ENCODE measurements around the gene PARVA. TPM values are rescaled to one million over a fixed set of nuclear protein-coding genes. Genes with fewer than 3 reads are reported as not detected.
"Not testable (repeated sequence)": the region's sequence is repeated elsewhere in the genome, so short reads cannot be mapped to it uniquely, and the experiment has no call there.

Gene PARVA
- total RNA-seq, 1 donor from 2014 or later = 144 TPM

DNA sequence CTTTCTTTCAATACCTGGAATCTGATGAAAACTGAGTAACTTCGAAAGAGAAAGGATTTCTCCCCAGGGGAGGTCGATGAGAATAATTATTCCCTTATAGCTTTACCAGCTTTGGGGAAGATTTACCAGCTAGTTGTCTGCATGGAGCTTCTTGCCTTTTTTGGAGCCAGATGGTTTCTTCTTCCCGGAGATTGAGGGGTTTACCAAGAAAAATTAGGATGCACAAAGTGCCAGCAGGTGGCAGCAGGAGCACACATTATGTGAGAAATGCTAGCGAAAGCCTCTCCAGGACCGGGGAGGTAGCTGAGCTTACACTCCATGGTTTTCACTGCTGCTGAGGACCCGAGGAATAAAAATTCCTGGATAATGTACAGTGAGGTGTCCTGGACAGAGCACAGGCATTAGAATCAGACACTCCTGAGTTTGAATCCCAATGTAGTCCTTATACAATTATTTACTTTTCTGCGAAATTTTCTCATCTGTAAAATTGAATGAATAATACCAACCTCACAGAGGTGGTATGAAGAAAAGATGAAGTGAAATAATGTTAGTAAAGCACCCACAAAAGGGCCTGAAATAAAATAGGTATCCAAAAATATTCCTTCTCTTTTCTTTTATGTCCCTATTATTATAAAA is 46.0 kb upstream of the PARVA start:
- TF ChIP-seq, protein P1, sequence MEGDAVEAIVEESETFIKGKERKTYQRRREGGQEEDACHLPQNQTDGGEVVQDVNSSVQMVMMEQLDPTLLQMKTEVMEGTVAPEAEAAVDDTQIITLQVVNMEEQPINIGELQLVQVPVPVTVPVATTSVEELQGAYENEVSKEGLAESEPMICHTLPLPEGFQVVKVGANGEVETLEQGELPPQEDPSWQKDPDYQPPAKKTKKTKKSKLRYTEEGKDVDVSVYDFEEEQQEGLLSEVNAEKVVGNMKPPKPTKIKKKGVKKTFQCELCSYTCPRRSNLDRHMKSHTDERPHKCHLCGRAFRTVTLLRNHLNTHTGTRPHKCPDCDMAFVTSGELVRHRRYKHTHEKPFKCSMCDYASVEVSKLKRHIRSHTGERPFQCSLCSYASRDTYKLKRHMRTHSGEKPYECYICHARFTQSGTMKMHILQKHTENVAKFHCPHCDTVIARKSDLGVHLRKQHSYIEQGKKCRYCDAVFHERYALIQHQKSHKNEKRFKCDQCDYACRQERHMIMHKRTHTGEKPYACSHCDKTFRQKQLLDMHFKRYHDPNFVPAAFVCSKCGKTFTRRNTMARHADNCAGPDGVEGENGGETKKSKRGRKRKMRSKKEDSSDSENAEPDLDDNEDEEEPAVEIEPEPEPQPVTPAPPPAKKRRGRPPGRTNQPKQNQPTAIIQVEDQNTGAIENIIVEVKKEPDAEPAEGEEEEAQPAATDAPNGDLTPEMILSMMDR (IDR thresholded peaks at IDR 0.05) = peak; percentile 85
- H3K27me3 Mint-ChIP-seq (ENCODE audit: unreplicated experiment) = no peaks in the 10 kb centered on the region
- no peak overlapping the region for H3K27ac Mint-ChIP-seq (ENCODE audit: unreplicated experiment)
- peaks cover 7% of the 10 kb centered on the region for H3K4me1 Mint-ChIP-seq (ENCODE audit: unreplicated experiment)
- no peak overlapping the region for H3K4me3 Mint-ChIP-seq (ENCODE audit: unreplicated experiment)
- H3K36me3 Mint-ChIP-seq (ENCODE audit: unreplicated experiment) = no peaks in the 10 kb centered on the region
- H3K9me3 Mint-ChIP-seq (ENCODE audit: unreplicated experiment) = no peaks in the 10 kb centered on the region
- peak; percentile 91 for DNase-seq (ENCODE audit: extremely low spot score, unreplicated experiment)

- no peaks in the 10 kb centered on the region for H3K4me1 Mint-ChIP-seq (ENCODE audit: unreplicated experiment)
- H3K27me3 Mint-ChIP-seq (ENCODE audit: unreplicated experiment) = no peaks in the 10 kb centered on the region
- H3K4me3 Mint-ChIP-seq (ENCODE audit: unreplicated experiment) = no peak overlapping the region
- no peak for DNase-seq (ENCODE audit: extremely low spot score, unreplicated experiment)
- TF ChIP-seq, protein P1 (IDR thresholded peaks at IDR 0.05) = no peak
- peaks cover 6% of the 10 kb centered on the region for H3K9me3 Mint-ChIP-seq (ENCODE audit: unreplicated experiment)
- H3K27ac Mint-ChIP-seq (ENCODE audit: unreplicated experiment) = no peak overlapping the region
- H3K36me3 Mint-ChIP-seq (ENCODE audit: unreplicated experiment) = peaks cover 3% of the 10 kb centered on the region
Observed at GRCh38 chr11:12343526-12343925, 33.8 kb upstream of the PARVA start.

GRCh38 chr11:12353534-12353933 is 23.8 kb upstream of the PARVA start:
- H3K4me1 Mint-ChIP-seq (ENCODE audit: unreplicated experiment) = no peaks in the 10 kb centered on the region
- peaks cover 2% of the 10 kb centered on the region for H3K27me3 Mint-ChIP-seq (ENCODE audit: unreplicated experiment)
- no peaks in the 10 kb centered on the region for H3K9me3 Mint-ChIP-seq (ENCODE audit: unreplicated experiment)
- H3K4me3 Mint-ChIP-seq (ENCODE audit: unreplicated experiment) = no peak overlapping the region
- H3K36me3 Mint-ChIP-seq (ENCODE audit: unreplicated experiment) = no peaks in the 10 kb centered on the region
- no peak for DNase-seq (ENCODE audit: extremely low spot score, unreplicated experiment)
- TF ChIP-seq, protein P1 (IDR thresholded peaks at IDR 0.05) = no peak
- H3K27ac Mint-ChIP-seq (ENCODE audit: unreplicated experiment) = no peak overlapping the region

DNA sequence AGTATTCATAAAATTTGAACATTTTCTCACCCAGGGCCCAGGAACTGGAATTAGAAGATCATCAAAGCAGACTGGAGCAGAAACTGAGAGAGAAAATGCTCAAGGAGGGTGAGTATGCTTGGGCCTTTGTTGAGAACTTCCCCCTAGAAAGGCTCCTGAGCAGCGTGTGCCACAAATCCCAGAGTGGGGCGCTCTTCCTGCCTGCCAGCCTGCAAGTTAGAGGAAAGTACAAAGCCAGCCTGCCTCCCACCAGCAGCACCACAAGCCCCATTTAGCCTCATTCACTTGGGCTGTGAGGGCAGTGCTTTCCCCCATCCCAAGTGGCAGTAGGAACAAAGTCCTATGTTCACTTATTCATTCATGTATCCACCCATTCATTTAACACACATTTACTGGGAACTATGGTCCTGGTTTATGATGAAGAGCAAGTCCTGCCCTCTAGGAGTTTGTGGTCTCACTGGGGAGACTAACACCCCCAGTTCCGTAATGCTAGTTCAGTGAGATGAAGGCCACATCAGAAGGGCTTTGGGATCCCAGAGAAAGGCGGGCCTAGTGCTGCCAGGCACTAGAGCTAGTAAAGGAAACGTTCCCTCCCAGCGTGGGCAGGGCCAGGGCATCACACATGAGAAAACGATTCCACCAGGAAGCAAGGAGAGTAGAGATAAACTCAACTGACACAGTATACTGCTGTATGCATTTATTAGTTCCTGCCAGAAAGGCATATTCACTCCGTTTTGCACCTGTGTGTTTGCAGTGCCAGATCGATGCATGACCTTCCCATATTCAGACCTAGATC is 22.4 kb upstream of the PARVA start:
- Mint-ChIP-seq H3K4me1 (ENCODE audit: unreplicated experiment) (no peaks in the 10 kb centered on the region), H3K4me3 (ENCODE audit: unreplicated experiment) (no peak overlapping the region), H3K36me3 (ENCODE audit: unreplicated experiment) (no peaks in the 10 kb centered on the region), H3K9me3 (ENCODE audit: unreplicated experiment) (no peaks in the 10 kb centered on the region), H3K27me3 (ENCODE audit: unreplicated experiment) (peaks cover 8% of the 10 kb centered on the region), H3K27ac (ENCODE audit: unreplicated experiment) (no peak overlapping the region)
- no peak for DNase-seq (ENCODE audit: extremely low spot score, unreplicated experiment)
- TF ChIP-seq, protein P1 (IDR thresholded peaks at IDR 0.05) = no peak

- Mint-ChIP-seq H3K36me3 (ENCODE audit: unreplicated experiment) (no peaks in the 10 kb centered on the region), H3K9me3 (ENCODE audit: unreplicated experiment) (no peaks in the 10 kb centered on the region), H3K4me1 (ENCODE audit: unreplicated experiment) (no peaks in the 10 kb centered on the region), H3K4me3 (ENCODE audit: unreplicated experiment) (no peak overlapping the region), H3K27ac (ENCODE audit: unreplicated experiment) (no peak overlapping the region), H3K27me3 (ENCODE audit: unreplicated experiment) (peaks cover 9% of the 10 kb centered on the region)
- DNase-seq (ENCODE audit: extremely low spot score, unreplicated experiment) = no peak
- TF ChIP-seq, protein P1 (IDR thresholded peaks at IDR 0.05) = no peak
Observed at GRCh38 chr11:12356944-12357655, 20.3 kb upstream of the PARVA start.

DNA sequence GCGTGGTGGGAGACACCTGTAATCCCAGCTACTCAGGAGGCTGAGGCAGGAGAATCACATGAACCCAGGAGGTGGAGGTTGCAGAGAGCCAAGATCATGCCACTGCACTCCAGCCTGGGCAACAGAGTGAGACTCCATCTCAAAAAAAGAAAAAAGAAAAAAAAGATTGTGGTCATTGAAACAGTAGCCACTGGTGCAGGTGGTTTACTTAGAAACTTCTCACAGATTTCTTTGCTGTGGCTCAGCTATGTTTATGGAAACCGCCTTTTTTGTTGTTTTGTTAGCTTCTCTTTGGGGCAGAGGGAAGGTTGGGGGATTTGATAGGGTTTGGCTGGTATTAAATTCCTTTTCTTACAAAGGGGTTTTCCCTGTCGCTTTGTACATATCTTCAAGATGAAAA is 19.7 kb upstream of the PARVA start:
- not testable (repeated sequence) for H3K27ac Mint-ChIP-seq (ENCODE audit: unreplicated experiment); H3K9me3 Mint-ChIP-seq (ENCODE audit: unreplicated experiment); DNase-seq (ENCODE audit: extremely low spot score, unreplicated experiment); H3K4me3 Mint-ChIP-seq (ENCODE audit: unreplicated experiment); H3K4me1 Mint-ChIP-seq (ENCODE audit: unreplicated experiment); H3K36me3 Mint-ChIP-seq (ENCODE audit: unreplicated experiment)
- peaks cover 13% of the 10 kb centered on the region for H3K27me3 Mint-ChIP-seq (ENCODE audit: unreplicated experiment)

All from osteocyte (in vitro differentiated cells).